ENCODE results near the gene USP48.
"Not testable (repeated sequence)": the region's sequence is repeated elsewhere in the genome, so short reads cannot be mapped to it uniquely, and the experiment has no call there.

Gene USP48

GRCh38 chr1:21641076-21641475 lies 141.9 kb downstream of the USP48 start:
- no peak for DNase-seq (ENCODE audit: low read depth in 1 of 2, low spot score in 1 of 2)

GRCh38 chr1:21640653-21641052 lies 142.3 kb downstream of the USP48 start:
- no peak for DNase-seq (ENCODE audit: low read depth in 1 of 2, low spot score in 1 of 2)

GRCh38 chr1:21639594-21640041 lies 143.3 kb downstream of the USP48 start:
- DNase-seq (ENCODE audit: low read depth in 1 of 2, low spot score in 1 of 2) = no peak

GRCh38 chr1:21638531-21639341 lies 144.2 kb downstream of the USP48 start:
- DNase-seq (ENCODE audit: low read depth in 1 of 2, low spot score in 1 of 2) = peak in 1 of 2 donors; percentile 19

- no peak for DNase-seq (ENCODE audit: low read depth in 1 of 2, low spot score in 1 of 2)
Observed at GRCh38 chr1:21637514-21637913, 145.4 kb downstream of the USP48 start.

GRCh38 chr1:21636029-21636428 lies 146.9 kb downstream of the USP48 start:
- no peak for DNase-seq (ENCODE audit: low read depth in 1 of 2, low spot score in 1 of 2)

- DNase-seq (ENCODE audit: low read depth in 1 of 2, low spot score in 1 of 2) = no peak
Observed at GRCh38 chr1:21634806-21635535, 148.0 kb downstream of the USP48 start.

- DNase-seq (ENCODE audit: low read depth in 1 of 2, low spot score in 1 of 2) = no peak
Observed at GRCh38 chr1:21633992-21634805, 148.8 kb downstream of the USP48 start.

GRCh38 chr1:21633141-21633755 lies 149.7 kb downstream of the USP48 start:
- no peak for DNase-seq (ENCODE audit: low read depth in 1 of 2, low spot score in 1 of 2)

GRCh38 chr1:21631944-21632887 lies 150.7 kb downstream of the USP48 start:
- no peak for DNase-seq (ENCODE audit: low read depth in 1 of 2, low spot score in 1 of 2)

GRCh38 chr1:21631590-21631943 lies 151.4 kb downstream of the USP48 start:
- DNase-seq (ENCODE audit: low read depth in 1 of 2, low spot score in 1 of 2) = not testable (repeated sequence)

GRCh38 chr1:21630571-21631343 lies 152.2 kb downstream of the USP48 start:
- no peak for DNase-seq (ENCODE audit: low read depth in 1 of 2, low spot score in 1 of 2)

GRCh38 chr1:21629971-21630370 lies 153.0 kb downstream of the USP48 start:
- DNase-seq (ENCODE audit: low read depth in 1 of 2, low spot score in 1 of 2) = no peak

- DNase-seq (ENCODE audit: low read depth in 1 of 2, low spot score in 1 of 2) = no peak
Observed at GRCh38 chr1:21628798-21629393, 154.1 kb downstream of the USP48 start.

Data from activated CD4-positive, alpha-beta T cell treated with anti-CD3 and anti-CD28 coated beads, Interleukin-2, amount 50 U/mL, for 24 hours (primary cell).